ENCODE measurements around the gene SLC36A1. TPM values are rescaled to one million over a fixed set of nuclear protein-coding genes. Genes with fewer than 3 reads are reported as not detected.

SLC36A1 gene
- polyA plus RNA-seq, 1 experiment = 26.0 TPM

DNA sequence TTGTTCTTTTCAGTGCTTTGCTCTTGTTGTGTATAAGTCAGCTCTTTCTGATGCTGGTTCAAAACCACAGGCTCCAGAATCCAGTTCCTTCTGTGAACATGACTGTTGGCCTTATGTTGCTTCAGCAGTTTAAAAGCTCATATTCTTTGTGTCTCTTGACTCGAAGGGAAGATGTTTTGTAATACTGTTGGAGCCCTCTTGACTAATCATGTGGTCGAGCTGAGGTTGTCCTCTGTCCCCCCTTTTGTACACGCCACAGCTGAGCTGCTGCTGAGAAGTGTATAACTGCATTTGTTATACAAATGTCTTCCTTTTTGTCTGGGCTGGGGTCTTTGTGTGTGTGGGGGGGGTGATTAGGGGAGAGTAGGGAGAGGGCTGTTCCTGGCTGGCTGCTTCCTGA, 35.8 kb downstream of the SLC36A1 start:
- H3K36me3 ChIP-seq (ENCODE audit: control insufficient read depth, insufficient read depth, low read length) = peaks cover 13% of the 10 kb centered on the region
- CTCF ChIA-PET = interaction anchor here (0.8 to 1.2 kb wide), 2 partner anchors 12 to 18 kb away, joined by 3 to 5 read pairs; no protein-coding TSS in a partner anchor
- DNase-seq (ENCODE audit: low read depth) = no peak
- TF ChIP-seq, protein P1, sequence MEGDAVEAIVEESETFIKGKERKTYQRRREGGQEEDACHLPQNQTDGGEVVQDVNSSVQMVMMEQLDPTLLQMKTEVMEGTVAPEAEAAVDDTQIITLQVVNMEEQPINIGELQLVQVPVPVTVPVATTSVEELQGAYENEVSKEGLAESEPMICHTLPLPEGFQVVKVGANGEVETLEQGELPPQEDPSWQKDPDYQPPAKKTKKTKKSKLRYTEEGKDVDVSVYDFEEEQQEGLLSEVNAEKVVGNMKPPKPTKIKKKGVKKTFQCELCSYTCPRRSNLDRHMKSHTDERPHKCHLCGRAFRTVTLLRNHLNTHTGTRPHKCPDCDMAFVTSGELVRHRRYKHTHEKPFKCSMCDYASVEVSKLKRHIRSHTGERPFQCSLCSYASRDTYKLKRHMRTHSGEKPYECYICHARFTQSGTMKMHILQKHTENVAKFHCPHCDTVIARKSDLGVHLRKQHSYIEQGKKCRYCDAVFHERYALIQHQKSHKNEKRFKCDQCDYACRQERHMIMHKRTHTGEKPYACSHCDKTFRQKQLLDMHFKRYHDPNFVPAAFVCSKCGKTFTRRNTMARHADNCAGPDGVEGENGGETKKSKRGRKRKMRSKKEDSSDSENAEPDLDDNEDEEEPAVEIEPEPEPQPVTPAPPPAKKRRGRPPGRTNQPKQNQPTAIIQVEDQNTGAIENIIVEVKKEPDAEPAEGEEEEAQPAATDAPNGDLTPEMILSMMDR (IDR thresholded peaks at IDR 0.05; ENCODE audit: insufficient read depth, low read depth, low read length) = no peak
- H3K27me3 ChIP-seq (ENCODE audit: control insufficient read depth, insufficient read depth, low read length) = no peaks in the 10 kb centered on the region
- POLR2A ChIA-PET = interaction anchor here (0.7 kb wide), 1 partner anchor 268 kb away, joined by 20 read pairs; no protein-coding TSS in a partner anchor
- H3K4me3 ChIP-seq (ENCODE audit: low read depth, low read length) = no peak overlapping the region

DNA sequence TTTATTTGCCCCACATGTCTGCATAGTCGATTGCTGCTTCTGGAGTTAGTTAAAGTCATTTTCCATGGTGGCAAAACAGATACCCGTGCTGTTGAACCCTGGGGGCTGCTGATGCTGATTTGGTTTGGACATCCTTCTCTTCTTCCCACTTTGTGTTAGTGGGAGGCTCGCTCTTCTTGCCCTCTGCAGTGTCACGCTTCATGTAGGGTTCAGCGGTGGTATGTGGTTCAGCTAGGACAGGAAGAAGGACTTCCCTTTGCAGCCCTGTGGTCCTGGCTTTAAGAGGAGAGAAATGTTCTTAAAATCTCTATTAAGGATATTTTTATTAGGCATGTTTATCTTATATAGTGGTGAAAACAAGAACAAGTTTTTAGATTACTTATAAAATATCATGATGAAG, 36.2 kb downstream of the SLC36A1 start:
- H3K4me3 ChIP-seq (ENCODE audit: low read depth, low read length) = no peak overlapping the region
- H3K27me3 ChIP-seq (ENCODE audit: control insufficient read depth, insufficient read depth, low read length) = no peaks in the 10 kb centered on the region
- TF ChIP-seq, protein P1 (IDR thresholded peaks at IDR 0.05; ENCODE audit: insufficient read depth, low read depth, low read length) = no peak
- no peak for DNase-seq (ENCODE audit: low read depth)
- ChIA-PET POLR2A (no interaction called here), CTCF (interaction anchor here (0.8 to 1.2 kb wide), 2 partner anchors 12 to 18 kb away, joined by 3 to 5 read pairs; no protein-coding TSS in a partner anchor)
- peaks cover 15% of the 10 kb centered on the region for H3K36me3 ChIP-seq (ENCODE audit: control insufficient read depth, insufficient read depth, low read length)

DNA sequence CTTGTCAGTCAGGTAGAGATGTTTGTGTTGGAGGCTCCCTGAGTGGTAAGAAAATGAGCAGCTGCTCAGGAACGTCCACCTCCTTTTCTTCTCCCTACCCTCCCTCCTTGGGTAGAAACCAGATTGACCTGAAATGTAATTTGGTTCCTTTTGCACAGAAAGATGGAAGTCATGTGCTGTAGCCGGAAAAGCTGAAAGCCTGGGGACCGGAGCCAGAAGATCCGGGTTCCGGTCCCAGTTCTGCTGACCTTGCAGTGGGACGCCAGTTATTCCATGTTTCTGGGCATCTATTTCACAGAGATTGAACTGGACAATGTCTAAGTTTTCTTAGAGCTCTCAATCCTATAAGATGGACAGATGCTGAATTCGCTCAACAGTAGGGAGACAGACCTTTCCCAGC, 40.1 kb downstream of the SLC36A1 start:
- ChIA-PET POLR2A (no interaction called here), CTCF (interaction anchor here (1.4 kb wide), 1 partner anchor 13 kb away, joined by 3 read pairs; no protein-coding TSS in a partner anchor)
- H3K4me3 ChIP-seq (ENCODE audit: low read depth, low read length) = no peak overlapping the region
- H3K36me3 ChIP-seq (ENCODE audit: control insufficient read depth, insufficient read depth, low read length) = peaks cover 21% of the 10 kb centered on the region
- no peak for DNase-seq (ENCODE audit: low read depth)
- TF ChIP-seq, protein P1 (IDR thresholded peaks at IDR 0.05; ENCODE audit: insufficient read depth, low read depth, low read length) = no peak
- no peaks in the 10 kb centered on the region for H3K27me3 ChIP-seq (ENCODE audit: control insufficient read depth, insufficient read depth, low read length)

DNA sequence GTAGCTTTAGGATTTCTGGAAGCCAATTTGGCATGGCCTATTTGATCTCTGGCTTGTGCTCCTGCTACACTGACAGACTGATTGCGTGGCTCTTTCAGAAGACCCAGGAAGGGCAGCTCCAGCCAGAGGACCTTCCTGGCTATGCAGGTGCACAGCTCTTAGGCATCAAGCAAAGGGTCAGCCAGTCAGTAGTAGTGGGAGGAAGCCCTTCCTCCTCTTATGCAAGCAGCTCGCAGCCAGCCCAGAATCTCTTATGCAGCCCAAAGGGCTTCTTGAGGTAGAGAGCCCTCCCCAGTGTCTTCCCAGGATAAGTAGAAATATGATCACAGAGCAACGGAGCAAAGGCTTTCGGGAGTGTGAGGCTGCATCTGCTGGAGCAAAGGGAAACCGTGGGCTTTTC, 43.2 kb downstream of the SLC36A1 start:
- DNase-seq (ENCODE audit: low read depth) = no peak
- CTCF ChIA-PET = interaction anchor here (1.1 to 3.5 kb wide), 4 partner anchors 8 to 161 kb away, joined by 3 to 19 read pairs (median 4); partner anchors contain the start of gene SLC36A1
- no peaks in the 10 kb centered on the region for H3K27me3 ChIP-seq (ENCODE audit: control insufficient read depth, insufficient read depth, low read length)
- TF ChIP-seq, protein P1 (IDR thresholded peaks at IDR 0.05; ENCODE audit: insufficient read depth, low read depth, low read length) = no peak
- POLR2A ChIA-PET = no interaction called here
- peaks cover 16% of the 10 kb centered on the region for H3K36me3 ChIP-seq (ENCODE audit: control insufficient read depth, insufficient read depth, low read length)
- H3K4me3 ChIP-seq (ENCODE audit: low read depth, low read length) = no peak overlapping the region

DNA sequence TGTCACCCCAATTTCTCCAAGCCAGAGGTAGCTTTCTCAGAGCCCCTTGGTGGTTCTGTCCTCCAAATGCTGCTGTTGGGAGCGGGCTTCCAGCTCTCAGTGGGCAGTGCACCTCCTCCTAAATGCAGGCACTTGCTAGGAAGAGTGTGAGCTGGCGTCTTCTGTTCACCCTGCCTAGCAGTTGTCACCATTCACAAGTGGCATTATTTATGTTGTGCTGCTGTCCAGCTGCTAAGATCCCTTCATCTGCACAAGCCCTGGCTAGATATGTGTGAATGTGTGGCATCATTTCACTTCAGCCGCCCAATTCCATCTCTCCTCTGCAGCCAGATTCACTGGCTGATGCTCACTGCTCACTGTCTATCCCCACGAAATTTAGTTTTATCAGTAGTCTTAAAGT, 43.7 kb downstream of the SLC36A1 start:
- H3K4me3 ChIP-seq (ENCODE audit: low read depth, low read length) = no peak overlapping the region
- TF ChIP-seq, protein P1 (IDR thresholded peaks at IDR 0.05; ENCODE audit: insufficient read depth, low read depth, low read length) = no peak
- CTCF ChIA-PET = interaction anchor here (0.6 to 3.5 kb wide), 5 partner anchors 9 to 161 kb away, joined by 3 to 19 read pairs (median 5); partner anchors contain the start of gene SLC36A1
- POLR2A ChIA-PET = interaction anchor here (0.6 kb wide), 1 partner anchor 17 kb away, joined by 3 read pairs; no protein-coding TSS in a partner anchor
- no peak for DNase-seq (ENCODE audit: low read depth)
- H3K27me3 ChIP-seq (ENCODE audit: control insufficient read depth, insufficient read depth, low read length) = no peaks in the 10 kb centered on the region
- peaks cover 15% of the 10 kb centered on the region for H3K36me3 ChIP-seq (ENCODE audit: control insufficient read depth, insufficient read depth, low read length)
